Stomach (tissue), 9 donors: Measurements from ENCODE around the gene PLPPR3. TPM values are rescaled to one million over a fixed set of nuclear protein-coding genes. Genes with fewer than 3 reads are reported as not detected.

Experiments used
- DNase-seq, 2 donors: peaks; one replicate each; pipeline versions ENCODE4 v3.0.0 to v3.0.0-alpha.2; 2013 to 2019
- H3K27ac ChIP-seq, 5 donors: fragments of 200-600 bp in 4 of 5; sonication (generic) in 4 of 5; one replicate each; pipeline ENCODE4 v1.5.1; 2013 to 2019; ENCODE audit warnings: mild to moderate bottlenecking in 1 of 5, moderate library complexity in 1 of 5
- H3K27me3 ChIP-seq, 3 donors: fragments of 200-600 bp; sonication (generic); one replicate each; pipeline ENCODE4 v1.5.1; 2017 to 2019; ENCODE audit warnings: mixed run types in 1 of 3
- H3K36me3 ChIP-seq, 4 donors: fragments of 200-600 bp; sonication (generic); 1 replicate in 3 of 4; 2 replicates in 1 of 4; pipeline ENCODE4 v1.5.1; 2016 to 2019
- H3K4me1 ChIP-seq, 4 donors: fragments of 200-600 bp; sonication (generic); one replicate each; pipeline ENCODE4 v1.5.1; 2016 to 2019
- H3K4me3 ChIP-seq, 4 donors: fragments of 200-600 bp; sonication (generic) in 3 of 4; one replicate each; pipeline ENCODE4 v1.5.1; 2016 to 2019; ENCODE audit warnings: mild to moderate bottlenecking in 1 of 4
- H3K9me3 ChIP-seq, 4 donors: fragments of 200-600 bp; sonication (generic); one replicate each; pipeline ENCODE4 v1.5.1; 2016 to 2019
- EP300 ChIP-seq: sonication (generic); formaldehyde crosslinking; IDR thresholded peaks from one replicate; pipeline ENCODE4 v1.6.1; 2017; ENCODE audit warnings: antibody characterized with exemption
- POLR2A ChIP-seq, 4 donors: fragments of 450-650 bp; IDR thresholded peaks; one replicate each; pipeline ENCODE4 v1.6.1; 2016; ENCODE audit warnings: antibody characterized with exemption in 4 of 4, control low read depth in 2 of 4, mild to moderate bottlenecking in 1 of 4, moderate library complexity in 1 of 4
- POLR2AphosphoS5 ChIP-seq, 3 donors: sonication (generic); formaldehyde crosslinking; IDR thresholded peaks; one replicate each; pipeline ENCODE4 v1.6.1; 2016; ENCODE audit warnings: antibody characterized with exemption in 3 of 3
- WGBS, 5 donors: extraction: QIAGEN DNeasy Blood & Tissue Kit in 3 of 5; methylation state at CpG; one replicate each; pipeline versions ENCODE4 v1.1.5 to v1.1.7; 2013 to 2018; 5-methylcytosine and 5-hydroxymethylcytosine counted together
- intact Hi-C: fragments of 100-400 bp; cut with DNase I; formaldehyde crosslinking; loops from one replicate; pipeline ENCODE4 v1.15.1; 2023; ENCODE audit warnings: low total_unique reads
- polyA plus RNA-seq, 3 donors: library from polyadenylated mRNA; stranded (reverse); fragments of 200-250 nt; gene quantifications; one replicate each; pipeline ENCODE4 v1.2.3, GENCODE V29; 2013
- total RNA-seq, 5 donors: library from RNA; depleted of rRNA; stranded (reverse); fragments of >200 nt; gene quantifications; one replicate each; pipeline versions ENCODE4 v1.1.0 to v1.2.3, GENCODE V29; 2014 to 2016
- TF ChIP-seq, protein P1 (sequence below), 7 experiments: fragments of 450-650 bp in 4 of 7; fragments of 200-600 bp in 3 of 7; sonication (generic) in 3 of 7; IDR thresholded peaks; one replicate each; pipeline ENCODE4 v1.5.1; 2016 to 2019; ENCODE audit warnings: antibody characterized with exemption in 7 of 7, control low read depth in 2 of 7, mild to moderate bottlenecking in 1 of 7
- donor health status: healthy with polysubstance abuse.
- donor health status: Bipolar disorder and iron deficiency.
- donor health status: healthy.

Gene PLPPR3
- total and polyA plus RNA-seq, 8 donors, result 0.46 to 0.55 TPM; not detected in 6

DNA sequence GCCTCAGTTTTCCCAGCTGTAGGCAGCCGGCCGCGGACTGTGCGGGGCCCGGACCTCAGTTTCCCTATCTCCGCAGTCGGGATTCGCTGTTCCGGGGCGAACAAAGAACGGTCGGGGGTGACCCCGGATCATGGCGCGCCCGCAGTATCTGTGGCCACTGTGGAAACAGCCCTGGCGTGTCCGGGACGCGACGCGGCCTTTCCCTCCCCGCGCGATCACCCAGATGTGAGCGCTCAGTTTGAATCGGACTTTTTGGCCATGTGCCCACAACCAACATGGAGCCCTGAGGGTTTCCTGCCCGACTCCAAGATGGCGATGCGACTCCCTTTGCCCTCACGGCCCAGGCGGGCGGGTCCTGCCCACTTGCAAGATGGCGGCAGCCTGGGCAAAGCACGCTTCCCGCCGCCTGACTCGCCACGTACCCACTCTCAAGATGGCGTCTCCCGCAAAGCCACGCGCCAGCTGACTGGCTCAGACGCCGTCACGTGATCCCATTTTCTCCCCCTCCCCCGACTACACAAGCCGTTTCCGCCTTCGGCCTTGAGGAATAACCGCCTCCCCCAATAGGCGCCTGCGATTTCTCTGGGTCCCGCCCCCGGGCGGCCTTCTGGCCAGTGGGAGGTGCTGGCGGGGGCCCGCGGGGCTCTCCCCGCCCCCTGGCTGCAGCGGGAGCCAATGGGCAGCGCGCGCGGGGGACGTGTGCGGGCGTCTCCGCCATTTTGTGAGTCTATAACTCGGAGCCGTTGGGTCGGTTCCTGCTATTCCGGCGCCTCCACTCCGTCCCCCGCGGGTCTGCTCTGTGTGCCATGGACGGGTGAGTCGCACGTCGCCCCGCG is 24.8 kb downstream of the PLPPR3 start, which contains the start of gene PTBP1:
Gene PTBP1, plus strand, starts transcription at position 761 of the 836 bp plus-strand sequence. Its CDS starts 46 bp downstream, at position 807.
- intact Hi-C loops, result no loop called here
- Histone ChIP-seq H3K36me3 (peaks cover 9 to 26% (median 16%) of the 10 kb centered on the region in 4 donors), H3K4me3 (peak within 1 kb of the TSS; percentile 96 to 99 (median 97)), H3K9me3 (no peaks in the 10 kb centered on the region), H3K27ac (peak within 1 kb of the TSS; percentile 94 to 100 (median 96)), H3K27me3 (no peaks in the 10 kb centered on the region), H3K4me1 (peaks cover 45 to 53% (median 51%) of the 10 kb centered on the region in 4 donors)
- TF ChIP-seq, protein P1, sequence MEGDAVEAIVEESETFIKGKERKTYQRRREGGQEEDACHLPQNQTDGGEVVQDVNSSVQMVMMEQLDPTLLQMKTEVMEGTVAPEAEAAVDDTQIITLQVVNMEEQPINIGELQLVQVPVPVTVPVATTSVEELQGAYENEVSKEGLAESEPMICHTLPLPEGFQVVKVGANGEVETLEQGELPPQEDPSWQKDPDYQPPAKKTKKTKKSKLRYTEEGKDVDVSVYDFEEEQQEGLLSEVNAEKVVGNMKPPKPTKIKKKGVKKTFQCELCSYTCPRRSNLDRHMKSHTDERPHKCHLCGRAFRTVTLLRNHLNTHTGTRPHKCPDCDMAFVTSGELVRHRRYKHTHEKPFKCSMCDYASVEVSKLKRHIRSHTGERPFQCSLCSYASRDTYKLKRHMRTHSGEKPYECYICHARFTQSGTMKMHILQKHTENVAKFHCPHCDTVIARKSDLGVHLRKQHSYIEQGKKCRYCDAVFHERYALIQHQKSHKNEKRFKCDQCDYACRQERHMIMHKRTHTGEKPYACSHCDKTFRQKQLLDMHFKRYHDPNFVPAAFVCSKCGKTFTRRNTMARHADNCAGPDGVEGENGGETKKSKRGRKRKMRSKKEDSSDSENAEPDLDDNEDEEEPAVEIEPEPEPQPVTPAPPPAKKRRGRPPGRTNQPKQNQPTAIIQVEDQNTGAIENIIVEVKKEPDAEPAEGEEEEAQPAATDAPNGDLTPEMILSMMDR (IDR thresholded peaks at IDR 0.05), result peak in 3 of 7 experiments; percentile 15 to 46 (median 25)
- TF ChIP-seq POLR2AphosphoS5 (IDR thresholded peaks at IDR 0.05) (peak; percentile 70 to 97 (median 77)), EP300 (no peak)
- WGBS, 5 donors, result 0 to 1% (median 0%) methylated on average over 51 to 83 of the region's 83 CpGs
- DNase-seq, result peak; percentile 100

DNA sequence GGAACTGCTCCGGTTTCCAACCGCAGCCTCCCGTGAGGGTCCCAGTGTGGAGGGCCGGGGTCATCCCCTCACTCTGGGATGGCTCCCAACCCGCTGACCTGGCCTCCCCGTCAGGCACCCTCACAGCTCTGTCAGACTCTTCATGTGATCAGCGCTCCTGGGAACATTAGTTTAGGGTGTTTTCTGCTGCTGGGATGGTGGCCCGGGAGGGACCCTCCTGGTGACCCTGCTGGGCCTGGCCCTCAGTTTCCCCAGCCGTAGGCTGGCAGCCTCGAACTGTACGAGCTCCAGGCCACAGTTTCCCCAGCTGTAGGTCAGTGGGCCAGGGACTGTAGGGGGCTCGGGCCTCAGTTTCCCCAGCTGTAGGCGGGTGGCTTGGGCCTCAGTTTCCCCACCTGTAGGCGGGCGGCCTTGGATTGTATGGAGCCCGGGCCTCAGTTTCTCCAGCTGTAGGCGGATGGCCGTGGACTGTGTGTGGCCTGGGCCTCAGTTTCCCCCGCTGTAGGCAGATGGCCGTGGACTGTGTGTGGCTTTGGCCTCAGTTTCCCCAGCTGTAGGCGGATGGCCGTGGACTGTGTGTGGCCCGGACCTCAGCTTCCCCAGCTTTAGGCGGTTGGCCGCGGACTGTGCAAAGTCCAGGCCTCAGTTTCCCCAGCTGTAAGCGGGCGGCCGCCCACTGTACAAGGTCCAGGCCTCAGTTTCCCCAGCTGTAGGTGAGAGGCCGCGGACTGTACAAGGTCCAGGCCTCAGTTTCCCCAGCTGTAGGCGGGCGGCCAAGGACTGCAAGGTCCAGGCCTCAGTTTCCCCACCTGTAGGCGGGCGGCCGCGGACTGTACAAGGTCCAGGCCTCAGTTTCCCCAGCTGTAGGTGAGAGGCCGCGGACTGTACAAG is 25.8 kb downstream of the PLPPR3 start:
- peaks cover 4 to 16% (median 12%) of the 10 kb centered on the region in 4 donors for H3K36me3 ChIP-seq
- no peak for DNase-seq
- no peaks in the 10 kb centered on the region for H3K27me3 ChIP-seq
- TF ChIP-seq POLR2AphosphoS5 (IDR thresholded peaks at IDR 0.05) (no peak), EP300 (no peak), POLR2A (IDR thresholded peaks at IDR 0.05) (no peak)
- TF ChIP-seq, protein P1 (IDR thresholded peaks at IDR 0.05), result no peak
- WGBS, 5 donors, result 76 to 86% (median 80%) methylated on average over 31 to 39 of the region's 39 CpGs
- peak overlapping the region in 4 of 5 donors; percentile 73 to 100 (median 94) for H3K27ac ChIP-seq
- intact Hi-C loops, result no loop called here
- peak overlapping the region; percentile 64 to 97 (median 74) for H3K4me3 ChIP-seq
- H3K4me1 ChIP-seq, result peaks cover 35 to 47% (median 43%) of the 10 kb centered on the region in 4 donors
- H3K9me3 ChIP-seq, result no peaks in the 10 kb centered on the region

DNA sequence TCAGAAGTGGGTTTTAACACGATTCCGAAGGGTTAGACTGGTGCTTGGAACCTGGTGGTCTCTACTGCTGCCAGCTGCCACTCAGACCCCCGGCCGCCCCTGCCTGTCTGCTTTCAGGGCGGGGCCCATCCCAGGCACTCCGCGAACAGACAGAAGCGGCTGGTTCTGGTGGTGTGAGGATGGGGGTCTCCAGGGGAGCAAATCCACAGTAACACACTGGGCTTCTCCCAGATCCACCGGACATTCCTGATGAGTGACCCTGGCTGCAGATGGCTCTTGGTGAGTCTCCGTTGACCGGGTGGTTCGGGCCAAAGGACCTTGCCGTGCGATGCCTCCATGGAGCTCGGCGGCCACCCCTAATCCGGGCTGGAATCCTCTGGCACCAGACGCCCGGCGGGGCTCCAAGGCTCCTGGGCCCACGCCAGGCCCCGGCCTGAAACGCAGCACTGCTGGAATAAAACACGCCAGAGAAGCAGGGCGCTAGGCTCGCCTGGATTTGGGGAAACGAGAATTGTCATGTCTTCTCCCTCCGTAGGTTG is 26.6 kb downstream of the PLPPR3 start:
- H3K4me1 ChIP-seq, result peaks cover 27 to 39% (median 35%) of the 10 kb centered on the region in 4 donors
- H3K27me3 ChIP-seq, result no peaks in the 10 kb centered on the region
- peak overlapping the region in 4 of 5 donors; percentile 73 to 100 (median 94) for H3K27ac ChIP-seq
- intact Hi-C loops, result no loop called here
- DNase-seq, result peak in 1 of 2 donors; percentile 50
- no peaks in the 10 kb centered on the region for H3K9me3 ChIP-seq
- no peak overlapping the region for H3K4me3 ChIP-seq
- 66 to 80% (median 77%) methylated on average over 21 to 28 of the region's 28 CpGs for WGBS, 5 donors
- no peak for TF ChIP-seq EP300
- peaks cover 0 to 10% (median 9%) of the 10 kb centered on the region in 4 donors for H3K36me3 ChIP-seq

DNA sequence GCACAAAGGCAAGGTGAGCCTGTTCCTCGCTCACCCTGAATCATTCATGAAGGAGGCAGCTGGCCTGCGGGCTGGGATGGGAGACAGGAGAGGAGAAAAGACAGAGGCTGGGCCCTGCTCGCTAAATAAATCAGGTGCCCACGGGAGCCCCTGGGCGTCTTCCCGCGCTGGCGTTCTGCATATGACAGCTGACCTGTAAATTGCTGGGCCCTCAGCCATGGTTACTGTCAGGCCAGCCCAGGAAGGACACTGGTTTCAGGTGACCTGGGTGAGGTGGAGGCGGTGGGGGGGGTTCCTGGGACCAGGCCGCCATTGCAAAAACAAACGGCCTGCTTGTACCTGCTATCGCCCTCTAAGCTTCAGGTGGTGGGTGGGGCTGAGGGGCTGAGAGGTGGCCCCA is 27.9 kb downstream of the PLPPR3 start:
- intact Hi-C loops, result no loop called here
- Histone ChIP-seq H3K4me3 (no peak overlapping the region), H3K4me1 (peaks cover 14 to 32% (median 26%) of the 10 kb centered on the region in 4 donors), H3K27ac (no peak overlapping the region), H3K9me3 (no peaks in the 10 kb centered on the region), H3K36me3 (peaks cover 0 to under 1% (median 0%) of the 10 kb centered on the region in 4 donors), H3K27me3 (no peaks in the 10 kb centered on the region)
- no peak for DNase-seq
- TF ChIP-seq EP300 (no peak), POLR2AphosphoS5 (IDR thresholded peaks at IDR 0.05) (no peak), POLR2A (IDR thresholded peaks at IDR 0.05) (no peak)
- TF ChIP-seq, protein P1 (IDR thresholded peaks at IDR 0.05), result no peak
- 89 to 94% (median 92%) methylated on average over 12 of the region's 12 CpGs for WGBS, 5 donors
